ENCODE measurements around the gene WAC. TPM values are rescaled to one million over a fixed set of nuclear protein-coding genes. Genes with fewer than 3 reads are reported as not detected.

WAC gene
- total and polyA plus RNA-seq, 9 of the 15 experiments (the other 6 are each of a cell fraction or from before 2014, with no cell fraction given) = 24.8 to 123 (median 78.2) TPM

- TF ChIP-seq E2F8 (IDR thresholded peaks at IDR 0.05; ENCODE audit: low read depth, partially characterized antibody) = peak; percentile 33
- TF ChIP-seq FOSL1 (tag; conservative IDR thresholded peaks at IDR 0.05) = no peak
- no peak for TF ChIP-seq EP400 (IDR thresholded peaks at IDR 0.05)
- TF ChIP-seq CTCFL (IDR thresholded peaks at IDR 0.05; ENCODE audit: borderline replicate concordance, insufficient read depth, low read depth, low read length, poor library complexity, severe bottlenecking) = no peak
- no peak for TF ChIP-seq GABPA (tag; conservative IDR thresholded peaks at IDR 0.05; ENCODE audit: low read depth)
- TF ChIP-seq MXD1 (CRISPR knock-in tag; IDR thresholded peaks at IDR 0.05; ENCODE audit: borderline replicate concordance, poor library complexity, severe bottlenecking) = no peak
- no peak for TF ChIP-seq ZNF165 (CRISPR knock-in tag; IDR thresholded peaks at IDR 0.05; ENCODE audit: borderline replicate concordance)
- no peak for TF ChIP-seq KAT7 (CRISPR knock-in tag; IDR thresholded peaks at IDR 0.05; ENCODE audit: borderline replicate concordance)
- peak; percentile 19; the same call in 1 of the 2 replicates for TF ChIP-seq MYNN (IDR thresholded peaks at IDR 0.05)
- no peak for TF ChIP-seq MYNN (CRISPR knock-in tag; IDR thresholded peaks at IDR 0.05)
- TF ChIP-seq ATF1 (CRISPR knock-in tag; IDR thresholded peaks at IDR 0.05) = no peak
- no peak for TF ChIP-seq ATF1 (tag; IDR thresholded peaks at IDR 0.05)
- peak; percentile 50 for TF ChIP-seq POLR2A (conservative IDR thresholded peaks at IDR 0.05)
- TF ChIP-seq KAT8 (IDR thresholded peaks at IDR 0.05; ENCODE audit: low read depth) = no peak
- TF ChIP-seq CTCF (IDR thresholded peaks at IDR 0.05 in 2 of 3, conservative IDR thresholded peaks at IDR 0.05 in 1 of 3; ENCODE audit: insufficient read depth in 2 of 3, low read depth in 1 of 3, low read length in 3 of 3) = no peak
- TF ChIP-seq IRF1 (CRISPR knock-in tag; IDR thresholded peaks at IDR 0.05; ENCODE audit: borderline replicate concordance) = no peak
- TF ChIP-seq SP2 (IDR thresholded peaks at IDR 0.05; ENCODE audit: extremely low read depth, low read depth, low read length, poor library complexity, severe bottlenecking) = no peak
- TF ChIP-seq IRF2 (CRISPR knock-in tag; IDR thresholded peaks at IDR 0.05) = no peak
- no peak for TF ChIP-seq IFI16 (CRISPR knock-in tag; IDR thresholded peaks at IDR 0.05)
- TF ChIP-seq POLR2B (IDR thresholded peaks at IDR 0.05; ENCODE audit: low read depth, partially characterized antibody) = peak; percentile 47
- TF ChIP-seq SUPT5H (IDR thresholded peaks at IDR 0.05) = peak; percentile 56; the same call in 1 of the 2 replicates
- TF ChIP-seq TGIF2 (CRISPR knock-in tag; IDR thresholded peaks at IDR 0.05) = no peak
These were observed 90.6 kb downstream of the WAC start (continued) for GRCh38 chr10:28623483-28623882.

Measured in K562 (cell line).